ENCODE results near the gene NSUN3.

- TF ChIP-seq MAX (IDR thresholded peaks at IDR 0.05; ENCODE audit: insufficient read depth, insufficient read length) (no peak), CTCF (IDR thresholded peaks at IDR 0.05; ENCODE audit: extremely low read depth in 1 of 2, insufficient read depth in 1 of 2, low read depth in 1 of 2, low read length in 2 of 2) (no peak), MYC (IDR thresholded peaks at IDR 0.05; ENCODE audit: low read depth, low read length) (no peak), POLR2A (IDR thresholded peaks at IDR 0.05; ENCODE audit: low read depth, low read length) (no peak), EZH2 (IDR thresholded peaks at IDR 0.05; ENCODE audit: borderline replicate concordance, low read depth, low read length, severe bottlenecking) (no peak), JUN (IDR thresholded peaks at IDR 0.05; ENCODE audit: borderline replicate concordance, insufficient read depth, insufficient read length, low read depth) (no peak), GATA2 (IDR thresholded peaks at IDR 0.05; ENCODE audit: insufficient read depth, insufficient read length, low read depth, low read length) (no peak), POLR2AphosphoS5 (IDR thresholded peaks at IDR 0.05; ENCODE audit: insufficient read depth, low read depth, low read length) (no peak)
These were observed 67.8 kb downstream of the NSUN3 start for GRCh38 chr3:94130690-94131089.

Data from endothelial cell of umbilical vein (primary cell).